HG03066 (cell line): ENCODE results near the gene PCDH10.

Experiments used
- ATAC-seq: cut with Tn5 transposase; IDR thresholded peaks from one replicate; pipeline ENCODE4 v1.9.1; 2021; ENCODE audit warnings: low read depth; ENCODE audit not compliant: unreplicated experiment

Gene PCDH10, protein sequence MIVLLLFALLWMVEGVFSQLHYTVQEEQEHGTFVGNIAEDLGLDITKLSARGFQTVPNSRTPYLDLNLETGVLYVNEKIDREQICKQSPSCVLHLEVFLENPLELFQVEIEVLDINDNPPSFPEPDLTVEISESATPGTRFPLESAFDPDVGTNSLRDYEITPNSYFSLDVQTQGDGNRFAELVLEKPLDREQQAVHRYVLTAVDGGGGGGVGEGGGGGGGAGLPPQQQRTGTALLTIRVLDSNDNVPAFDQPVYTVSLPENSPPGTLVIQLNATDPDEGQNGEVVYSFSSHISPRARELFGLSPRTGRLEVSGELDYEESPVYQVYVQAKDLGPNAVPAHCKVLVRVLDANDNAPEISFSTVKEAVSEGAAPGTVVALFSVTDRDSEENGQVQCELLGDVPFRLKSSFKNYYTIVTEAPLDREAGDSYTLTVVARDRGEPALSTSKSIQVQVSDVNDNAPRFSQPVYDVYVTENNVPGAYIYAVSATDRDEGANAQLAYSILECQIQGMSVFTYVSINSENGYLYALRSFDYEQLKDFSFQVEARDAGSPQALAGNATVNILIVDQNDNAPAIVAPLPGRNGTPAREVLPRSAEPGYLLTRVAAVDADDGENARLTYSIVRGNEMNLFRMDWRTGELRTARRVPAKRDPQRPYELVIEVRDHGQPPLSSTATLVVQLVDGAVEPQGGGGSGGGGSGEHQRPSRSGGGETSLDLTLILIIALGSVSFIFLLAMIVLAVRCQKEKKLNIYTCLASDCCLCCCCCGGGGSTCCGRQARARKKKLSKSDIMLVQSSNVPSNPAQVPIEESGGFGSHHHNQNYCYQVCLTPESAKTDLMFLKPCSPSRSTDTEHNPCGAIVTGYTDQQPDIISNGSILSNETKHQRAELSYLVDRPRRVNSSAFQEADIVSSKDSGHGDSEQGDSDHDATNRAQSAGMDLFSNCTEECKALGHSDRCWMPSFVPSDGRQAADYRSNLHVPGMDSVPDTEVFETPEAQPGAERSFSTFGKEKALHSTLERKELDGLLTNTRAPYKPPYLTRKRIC

GRCh38 chr4:133148690-133149363 is at the start of gene PCDH10:
TSS of gene PCDH10 (plus strand) at chr4:133149294. CDS start at chr4:133150141, 847 bp downstream.
- ATAC-seq: peak; percentile 58

DNA sequence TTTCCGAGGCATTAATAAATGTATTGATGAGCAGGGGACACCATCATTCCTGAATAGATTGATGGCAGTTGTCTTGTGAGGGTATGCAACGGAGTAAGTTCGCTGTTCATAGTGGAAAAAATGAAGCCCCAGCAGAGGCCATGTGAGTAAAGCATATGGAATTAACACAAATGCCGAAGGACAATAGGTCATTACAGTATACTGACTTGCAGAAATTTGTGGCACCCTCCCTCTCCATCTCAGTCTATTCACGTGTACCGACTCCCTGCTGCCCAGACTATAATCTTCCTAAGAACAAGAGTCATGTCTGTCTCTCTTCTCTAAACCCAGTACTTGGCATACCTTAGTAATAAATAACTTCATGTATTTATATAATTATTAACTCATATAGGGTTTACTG is 47.1 kb upstream of the PCDH10 start:
- no peak for ATAC-seq

- ATAC-seq: no peak
Measured at GRCh38 chr4:133102612-133103409, 46.3 kb upstream of the PCDH10 start.

DNA sequence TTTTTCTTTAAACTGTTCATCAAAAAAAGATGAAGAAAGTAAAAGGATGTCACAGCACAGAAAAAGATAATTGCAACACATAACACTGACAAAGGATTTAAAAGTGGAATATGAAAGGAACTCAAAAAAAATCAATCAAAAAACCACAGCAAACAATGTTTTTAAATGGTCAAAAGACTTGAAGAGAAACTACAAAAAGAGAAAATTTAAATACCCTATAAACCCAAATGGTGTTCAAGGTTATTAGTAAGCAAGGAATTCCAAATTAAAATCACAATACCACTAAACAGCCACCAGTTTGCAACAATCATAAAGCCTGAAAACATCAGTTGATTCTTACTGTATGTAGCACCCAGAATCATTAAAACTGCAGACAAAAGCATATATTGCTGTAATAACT is 36.5 kb upstream of the PCDH10 start:
- ATAC-seq: no peak

GRCh38 chr4:133124746-133125145 is 24.3 kb upstream of the PCDH10 start:
- no peak for ATAC-seq

DNA sequence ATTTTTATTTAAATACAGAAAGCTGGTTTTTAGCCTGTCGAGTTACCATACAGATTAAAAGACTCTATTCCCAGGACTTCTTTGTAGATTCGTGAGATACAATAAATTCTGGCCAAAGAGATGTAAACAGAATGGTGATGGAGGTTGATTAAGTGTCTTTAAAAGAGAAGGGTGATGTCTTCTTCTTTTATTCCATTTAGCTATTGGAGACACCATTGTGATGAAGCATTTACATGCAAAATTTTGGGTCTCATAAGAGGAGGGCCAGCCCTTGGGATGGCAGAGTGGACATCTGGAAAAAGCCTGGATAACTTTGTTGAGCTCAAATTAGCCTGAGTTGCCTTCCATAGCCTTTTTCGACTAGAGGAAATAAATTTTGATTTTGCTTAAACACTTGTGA is 21.6 kb upstream of the PCDH10 start:
- no peak for ATAC-seq

GRCh38 chr4:133129237-133129636 is 19.9 kb upstream of the PCDH10 start:
- ATAC-seq: no peak

DNA sequence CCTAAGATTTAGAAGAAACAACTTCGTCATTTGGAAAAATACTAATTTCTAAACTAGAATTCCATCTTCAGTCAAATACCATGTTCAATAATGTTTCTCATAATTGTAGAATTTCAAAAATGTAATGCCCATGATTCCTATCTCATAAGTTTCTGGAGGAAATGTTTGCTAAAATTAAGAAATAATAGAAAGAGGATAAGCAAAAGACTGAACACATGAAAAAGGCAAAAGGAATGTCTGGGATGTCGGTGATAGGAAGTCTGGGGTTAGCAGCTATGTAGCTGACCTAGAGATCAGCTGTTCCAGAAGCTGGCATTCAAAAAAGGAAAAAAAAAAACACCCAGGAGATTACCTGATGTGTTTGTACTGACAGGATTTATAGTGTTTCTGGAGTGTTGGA is 18.9 kb upstream of the PCDH10 start:
- ATAC-seq: no peak

GRCh38 chr4:133131829-133132460 is 17.1 kb upstream of the PCDH10 start:
- ATAC-seq: no peak

- no peak for ATAC-seq
Measured at GRCh38 chr4:133136833-133137232, 12.3 kb upstream of the PCDH10 start.

GRCh38 chr4:133137571-133137970 is 11.5 kb upstream of the PCDH10 start:
- no peak for ATAC-seq

DNA sequence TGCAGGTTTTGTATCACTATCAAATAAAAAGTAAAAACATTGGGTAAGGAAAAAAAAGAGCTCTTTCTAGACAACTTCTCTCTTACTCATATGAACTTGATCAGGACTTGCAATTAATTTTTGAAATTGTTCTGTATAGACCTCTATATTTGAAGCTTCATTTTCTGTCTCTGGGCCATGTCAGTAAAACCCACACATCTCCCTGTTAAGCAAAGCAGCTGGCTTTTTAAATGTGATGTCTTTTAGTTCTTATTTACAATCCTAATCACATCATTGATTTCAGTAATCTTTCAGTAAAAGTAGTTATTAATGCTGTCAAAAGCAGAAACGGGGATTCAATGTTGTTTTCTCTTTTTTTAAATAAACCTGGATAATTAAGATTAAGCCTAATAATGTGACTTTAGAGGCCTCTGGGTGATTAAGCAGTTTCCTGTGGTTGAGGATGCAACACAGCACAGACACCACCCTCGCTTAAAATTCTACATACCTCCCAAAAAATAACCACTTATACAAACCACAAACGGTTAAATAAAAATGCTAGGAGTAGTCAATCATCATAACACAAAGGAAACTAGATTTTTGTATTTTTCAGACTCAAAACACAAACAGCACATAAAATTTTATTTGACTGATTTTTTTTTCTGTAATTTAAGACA is 5.2 kb upstream of the PCDH10 start:
- no peak for ATAC-seq

- ATAC-seq: no peak
Measured at GRCh38 chr4:133145241-133145640, 3.9 kb upstream of the PCDH10 start.

GRCh38 chr4:133145758-133146573 is 3.1 kb upstream of the PCDH10 start:
- ATAC-seq: no peak

DNA sequence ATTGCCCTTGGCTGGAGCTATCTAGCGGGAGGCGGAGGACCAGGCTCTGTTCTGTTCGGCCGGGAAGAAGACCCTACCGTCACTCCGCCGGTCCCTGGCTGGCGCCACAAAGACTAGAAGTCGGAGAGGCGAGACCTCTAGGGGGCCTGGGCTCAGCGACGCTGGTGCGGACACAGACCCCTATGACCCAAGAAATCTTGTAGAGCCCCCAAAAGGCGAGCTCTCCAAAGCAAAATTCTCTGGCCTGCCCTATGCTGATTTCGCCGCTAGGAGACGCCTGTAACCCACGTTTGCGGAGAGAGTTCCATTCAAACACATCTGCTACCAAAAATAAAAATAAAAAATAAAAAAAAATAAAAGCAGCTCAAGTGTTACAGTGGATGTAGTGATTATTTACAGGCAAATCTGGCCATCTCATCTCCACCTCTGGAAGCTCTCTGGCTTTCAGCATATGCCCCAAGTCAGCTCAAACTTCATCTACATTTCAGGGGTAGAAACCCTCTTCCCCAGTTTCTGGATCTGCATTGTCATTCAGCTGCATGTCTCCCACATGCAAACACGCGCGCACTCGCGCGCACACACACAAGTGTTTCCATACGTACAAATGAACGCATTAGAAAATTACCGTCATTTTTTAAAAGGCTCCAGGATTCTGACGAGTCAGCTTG is 2.4 kb upstream of the PCDH10 start:
- no peak for ATAC-seq

GRCh38 chr4:133147286-133147821 is 1.7 kb upstream of the PCDH10 start:
- no peak for ATAC-seq

GRCh38 chr4:133147921-133148689 is 989 bp upstream of the PCDH10 start:
- ATAC-seq: no peak
